Glutamatergic neuron (in vitro differentiated cells): ENCODE data around the gene PTPN7. TPM values are rescaled to one million over a fixed set of nuclear protein-coding genes. Genes with fewer than 3 reads are reported as not detected.
"Not testable (repeated sequence)": the region's sequence is repeated elsewhere in the genome, so short reads cannot be mapped to it uniquely, and the experiment has no call there.

Experiments
- DNase-seq: peaks from one replicate; pipeline ENCODE4 v3.0.0; 2022
- H3K27ac Mint-ChIP-seq: one replicate; pipeline ENCODE4 v1.8.0; 2020; ENCODE audit warnings: mild to moderate bottlenecking, mixed read lengths, inconsistent platforms; ENCODE audit not compliant: unreplicated experiment
- H3K27me3 Mint-ChIP-seq: one replicate; pipeline ENCODE4 v1.8.0; 2020; ENCODE audit warnings: mild to moderate bottlenecking, moderate library complexity, mixed read lengths, inconsistent platforms; ENCODE audit not compliant: unreplicated experiment
- H3K36me3 Mint-ChIP-seq: one replicate; pipeline ENCODE4 v1.8.0; 2020; ENCODE audit warnings: mild to moderate bottlenecking, mixed read lengths, inconsistent platforms; ENCODE audit not compliant: unreplicated experiment
- H3K4me1 Mint-ChIP-seq: one replicate; pipeline ENCODE4 v1.8.0; 2020; ENCODE audit warnings: mild to moderate bottlenecking, low read depth, mixed read lengths, inconsistent platforms; ENCODE audit not compliant: unreplicated experiment
- H3K4me3 Mint-ChIP-seq: one replicate; pipeline ENCODE4 v1.8.0; 2020; ENCODE audit warnings: mild to moderate bottlenecking, mixed read lengths, inconsistent platforms; ENCODE audit not compliant: unreplicated experiment
- H3K9me3 Mint-ChIP-seq: one replicate; pipeline ENCODE4 v1.8.0; 2020; ENCODE audit warnings: mild to moderate bottlenecking, moderate library complexity, mixed read lengths, inconsistent platforms; ENCODE audit not compliant: unreplicated experiment
- total RNA-seq: library from RNA; stranded (reverse); fragmentation: NEBNext Ultra II Directional; extraction: Animal tissue kit (Norgen Biotek cat#: 25700); gene quantifications from one replicate; pipeline ENCODE4 v1.2.1, GENCODE V29; 2021; ENCODE audit not compliant: unreplicated experiment
- TF ChIP-seq, protein P1 (sequence below): fragments of 200-600 bp; sonication (generic); IDR thresholded peaks from one replicate; pipeline ENCODE4 v1.5.0; 2021; ENCODE audit not compliant: partially characterized antibody, unreplicated experiment

PTPN7 gene
- total RNA-seq, 1 donor from 2014 or later, result not detected

DNA sequence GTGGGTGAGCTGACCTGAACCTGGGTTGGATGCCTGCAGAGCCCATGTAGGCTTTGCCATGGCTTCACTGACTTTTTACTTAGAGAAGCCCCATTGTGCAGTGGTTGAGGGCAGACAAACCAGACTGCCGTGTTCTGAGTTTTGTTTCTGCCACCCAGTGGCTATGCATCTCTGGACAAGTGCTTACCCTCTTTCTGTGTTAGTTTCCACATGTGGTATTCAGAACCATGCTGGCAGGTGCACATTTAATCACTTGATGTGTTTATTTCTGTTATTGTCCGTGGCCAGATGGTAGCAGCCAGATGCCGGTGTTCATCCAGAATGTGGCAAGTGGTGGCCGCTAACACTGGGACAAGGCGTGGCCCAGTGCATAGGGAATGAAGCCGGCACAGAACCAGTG, 10.3 kb upstream of the PTPN7 start:
- TF ChIP-seq, protein P1, sequence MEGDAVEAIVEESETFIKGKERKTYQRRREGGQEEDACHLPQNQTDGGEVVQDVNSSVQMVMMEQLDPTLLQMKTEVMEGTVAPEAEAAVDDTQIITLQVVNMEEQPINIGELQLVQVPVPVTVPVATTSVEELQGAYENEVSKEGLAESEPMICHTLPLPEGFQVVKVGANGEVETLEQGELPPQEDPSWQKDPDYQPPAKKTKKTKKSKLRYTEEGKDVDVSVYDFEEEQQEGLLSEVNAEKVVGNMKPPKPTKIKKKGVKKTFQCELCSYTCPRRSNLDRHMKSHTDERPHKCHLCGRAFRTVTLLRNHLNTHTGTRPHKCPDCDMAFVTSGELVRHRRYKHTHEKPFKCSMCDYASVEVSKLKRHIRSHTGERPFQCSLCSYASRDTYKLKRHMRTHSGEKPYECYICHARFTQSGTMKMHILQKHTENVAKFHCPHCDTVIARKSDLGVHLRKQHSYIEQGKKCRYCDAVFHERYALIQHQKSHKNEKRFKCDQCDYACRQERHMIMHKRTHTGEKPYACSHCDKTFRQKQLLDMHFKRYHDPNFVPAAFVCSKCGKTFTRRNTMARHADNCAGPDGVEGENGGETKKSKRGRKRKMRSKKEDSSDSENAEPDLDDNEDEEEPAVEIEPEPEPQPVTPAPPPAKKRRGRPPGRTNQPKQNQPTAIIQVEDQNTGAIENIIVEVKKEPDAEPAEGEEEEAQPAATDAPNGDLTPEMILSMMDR, result no peak
- Mint-ChIP-seq H3K4me1 (peaks cover 7% of the 10 kb centered on the region), H3K36me3 (no peaks in the 10 kb centered on the region), H3K4me3 (no peak overlapping the region), H3K27ac (no peak overlapping the region), H3K9me3 (peaks cover 5% of the 10 kb centered on the region), H3K27me3 (peaks cover 8% of the 10 kb centered on the region)
- DNase-seq, result no peak

GRCh38 chr1:202168861-202169260, 8.5 kb upstream of the PTPN7 start:
- DNase-seq, result no peak
- Mint-ChIP-seq H3K36me3 (no peaks in the 10 kb centered on the region), H3K9me3 (peaks cover 5% of the 10 kb centered on the region), H3K27me3 (peaks cover 6% of the 10 kb centered on the region), H3K27ac (no peak overlapping the region), H3K4me3 (no peak overlapping the region), H3K4me1 (peaks cover 9% of the 10 kb centered on the region)
- TF ChIP-seq, protein P1, result no peak

- Mint-ChIP-seq H3K27me3 (peaks cover 6% of the 10 kb centered on the region), H3K9me3 (peaks cover 5% of the 10 kb centered on the region), H3K36me3 (no peaks in the 10 kb centered on the region), H3K4me1 (peaks cover 9% of the 10 kb centered on the region), H3K4me3 (peak overlapping the region; percentile 16), H3K27ac (no peak overlapping the region)
- TF ChIP-seq, protein P1, result no peak
- DNase-seq, result peak; percentile 52
Measured at GRCh38 chr1:202167708-202168415, 7.5 kb upstream of the PTPN7 start.

GRCh38 chr1:202167054-202167453, 6.7 kb upstream of the PTPN7 start:
- H3K9me3 Mint-ChIP-seq, DNase-seq, H3K4me3 Mint-ChIP-seq, H3K27ac Mint-ChIP-seq, H3K36me3 Mint-ChIP-seq: not testable (repeated sequence)
- Mint-ChIP-seq H3K27me3 (peaks cover 11% of the 10 kb centered on the region), H3K4me1 (peaks cover 12% of the 10 kb centered on the region)

- peaks cover 12% of the 10 kb centered on the region for H3K4me1 Mint-ChIP-seq
- no peaks in the 10 kb centered on the region for H3K36me3 Mint-ChIP-seq
- H3K27ac Mint-ChIP-seq, result no peak overlapping the region
- H3K9me3 Mint-ChIP-seq, result peaks cover 5% of the 10 kb centered on the region
- DNase-seq, result no peak
- H3K4me3 Mint-ChIP-seq, result no peak overlapping the region
- TF ChIP-seq, protein P1, result no peak
- peaks cover 11% of the 10 kb centered on the region for H3K27me3 Mint-ChIP-seq
Measured at GRCh38 chr1:202165942-202166843, 5.8 kb upstream of the PTPN7 start.
